ENCODE data around the gene LAT.

GRCh38 chr16:28936784-28937155, 48.1 kb upstream of the LAT start:
- TF ChIP-seq POLR2A (IDR thresholded peaks at IDR 0.05) (no peak), CTCF (IDR thresholded peaks at IDR 0.05) (no peak)

All from lower leg skin (tissue), 3 donors.